ENCODE data around the gene GPR153.

DNA sequence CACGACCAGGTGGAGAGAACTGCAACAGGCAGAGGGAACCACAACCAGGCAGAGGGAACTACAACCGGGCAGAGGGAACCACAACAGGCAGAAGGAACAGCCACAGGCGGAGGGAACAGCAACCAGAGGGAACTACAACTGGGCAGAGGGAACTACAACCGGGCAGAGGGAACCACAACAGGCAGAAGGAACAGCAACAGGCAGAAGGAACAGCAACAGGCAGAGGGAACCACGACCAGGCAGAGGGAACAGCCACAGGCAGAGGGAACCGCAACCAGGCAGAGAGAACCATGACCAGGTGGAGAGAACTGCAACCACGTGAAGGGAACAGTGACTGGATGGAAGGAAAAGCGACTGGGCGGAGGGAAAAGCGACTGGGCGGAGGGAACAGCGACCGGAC, 47.6 kb upstream of the GPR153 start:
- TF ChIP-seq CTCF (IDR thresholded peaks at IDR 0.05): no peak
- no peak for TF ChIP-seq POLR2A (IDR thresholded peaks at IDR 0.05)
